Ascending aorta (tissue), 2 donors: Measurements from ENCODE around the gene NDEL1. TPM values are rescaled to one million over a fixed set of nuclear protein-coding genes. Genes with fewer than 3 reads are reported as not detected.

Experiments
- DNase-seq, 2 donors: peaks; one replicate each; pipeline ENCODE4 v3.0.0-alpha.2; 2019; ENCODE audit warnings: low spot score in 2 of 2
- H3K27ac ChIP-seq, 2 donors: fragments of 200-600 bp; sonication (generic); one replicate each; pipeline ENCODE4 v1.5.1; 2016 to 2017; ENCODE audit warnings: mild to moderate bottlenecking in 1 of 2
- H3K27me3 ChIP-seq: fragments of 200-600 bp; sonication (generic); one replicate; pipeline ENCODE4 v1.5.1; 2017
- H3K36me3 ChIP-seq, 2 donors: fragments of 200-600 bp; sonication (generic); one replicate each; pipeline ENCODE4 v1.5.1; 2016
- H3K4me1 ChIP-seq, 2 donors: fragments of 200-600 bp; sonication (generic); one replicate each; pipeline ENCODE4 v1.5.1; 2016 to 2017; ENCODE audit warnings: mild to moderate bottlenecking in 1 of 2
- H3K4me3 ChIP-seq, 2 donors: fragments of 200-600 bp; sonication (generic); one replicate each; pipeline ENCODE4 v1.5.1; 2016 to 2017; ENCODE audit warnings: mild to moderate bottlenecking in 1 of 2
- H3K9me3 ChIP-seq, 2 donors: fragments of 200-600 bp; sonication (generic); one replicate each; pipeline ENCODE4 v1.5.1; 2016
- intact Hi-C: fragments of 100-400 bp; cut with DNase I; formaldehyde crosslinking; loops from one replicate; pipeline ENCODE4 v1.15.1; 2023
- total RNA-seq: library from RNA; depleted of rRNA; stranded (reverse); fragments of >200 nt; gene quantifications from one replicate; pipeline ENCODE4 v1.1.0, GENCODE V29; 2016
- TF ChIP-seq, protein P1 (sequence below), 3 experiments: fragments of 200-600 bp in 2 of 3; fragments of 450-650 bp in 1 of 3; sonication (generic) in 2 of 3; IDR thresholded peaks; one replicate each; pipeline ENCODE4 v1.5.1; 2016 to 2019; ENCODE audit warnings: antibody characterized with exemption in 3 of 3, mild to moderate bottlenecking in 1 of 3, moderate library complexity in 1 of 3

The NDEL1 gene
- total RNA-seq, 1 donor from 2014 or later, result 103 TPM

DNA sequence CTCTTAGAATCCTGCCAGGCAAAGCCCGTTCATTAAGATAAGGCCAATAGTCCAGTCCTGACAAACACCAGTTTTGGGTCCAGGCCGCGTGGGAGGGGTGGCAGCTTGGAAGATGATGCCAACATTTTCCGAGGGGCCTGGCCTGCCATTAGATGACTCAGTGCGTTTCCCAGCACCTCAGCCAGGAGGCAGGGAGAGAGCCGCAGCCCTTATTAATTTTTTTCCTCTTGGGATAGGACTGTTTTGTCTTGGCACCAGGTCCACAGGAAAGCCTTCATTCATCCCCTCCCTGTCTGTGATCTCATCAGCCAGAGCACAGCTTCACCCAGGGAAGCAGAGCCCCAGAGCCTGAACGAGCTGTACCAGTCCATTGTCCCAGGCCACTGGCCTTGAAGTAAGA is 4.7 kb upstream of the NDEL1 start:
- Histone ChIP-seq H3K4me1 (peaks cover 16% of the 10 kb centered on the region in 2 donors), H3K4me3 (peak overlapping the region in 1 of 2 donors; percentile 25), H3K27me3 (no peaks in the 10 kb centered on the region), H3K9me3 (no peaks in the 10 kb centered on the region), H3K27ac (peak overlapping the region; percentile 91 to 93), H3K36me3 (no peaks in the 10 kb centered on the region)
- intact Hi-C loops, result loop anchor here (2.0 kb wide), 2 partner anchors 20 to 48 kb away; partner anchors contain the start of gene RPL26
- peak; percentile 82 to 98 for DNase-seq
- TF ChIP-seq, protein P1, sequence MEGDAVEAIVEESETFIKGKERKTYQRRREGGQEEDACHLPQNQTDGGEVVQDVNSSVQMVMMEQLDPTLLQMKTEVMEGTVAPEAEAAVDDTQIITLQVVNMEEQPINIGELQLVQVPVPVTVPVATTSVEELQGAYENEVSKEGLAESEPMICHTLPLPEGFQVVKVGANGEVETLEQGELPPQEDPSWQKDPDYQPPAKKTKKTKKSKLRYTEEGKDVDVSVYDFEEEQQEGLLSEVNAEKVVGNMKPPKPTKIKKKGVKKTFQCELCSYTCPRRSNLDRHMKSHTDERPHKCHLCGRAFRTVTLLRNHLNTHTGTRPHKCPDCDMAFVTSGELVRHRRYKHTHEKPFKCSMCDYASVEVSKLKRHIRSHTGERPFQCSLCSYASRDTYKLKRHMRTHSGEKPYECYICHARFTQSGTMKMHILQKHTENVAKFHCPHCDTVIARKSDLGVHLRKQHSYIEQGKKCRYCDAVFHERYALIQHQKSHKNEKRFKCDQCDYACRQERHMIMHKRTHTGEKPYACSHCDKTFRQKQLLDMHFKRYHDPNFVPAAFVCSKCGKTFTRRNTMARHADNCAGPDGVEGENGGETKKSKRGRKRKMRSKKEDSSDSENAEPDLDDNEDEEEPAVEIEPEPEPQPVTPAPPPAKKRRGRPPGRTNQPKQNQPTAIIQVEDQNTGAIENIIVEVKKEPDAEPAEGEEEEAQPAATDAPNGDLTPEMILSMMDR (IDR thresholded peaks at IDR 0.05), result no peak

DNA sequence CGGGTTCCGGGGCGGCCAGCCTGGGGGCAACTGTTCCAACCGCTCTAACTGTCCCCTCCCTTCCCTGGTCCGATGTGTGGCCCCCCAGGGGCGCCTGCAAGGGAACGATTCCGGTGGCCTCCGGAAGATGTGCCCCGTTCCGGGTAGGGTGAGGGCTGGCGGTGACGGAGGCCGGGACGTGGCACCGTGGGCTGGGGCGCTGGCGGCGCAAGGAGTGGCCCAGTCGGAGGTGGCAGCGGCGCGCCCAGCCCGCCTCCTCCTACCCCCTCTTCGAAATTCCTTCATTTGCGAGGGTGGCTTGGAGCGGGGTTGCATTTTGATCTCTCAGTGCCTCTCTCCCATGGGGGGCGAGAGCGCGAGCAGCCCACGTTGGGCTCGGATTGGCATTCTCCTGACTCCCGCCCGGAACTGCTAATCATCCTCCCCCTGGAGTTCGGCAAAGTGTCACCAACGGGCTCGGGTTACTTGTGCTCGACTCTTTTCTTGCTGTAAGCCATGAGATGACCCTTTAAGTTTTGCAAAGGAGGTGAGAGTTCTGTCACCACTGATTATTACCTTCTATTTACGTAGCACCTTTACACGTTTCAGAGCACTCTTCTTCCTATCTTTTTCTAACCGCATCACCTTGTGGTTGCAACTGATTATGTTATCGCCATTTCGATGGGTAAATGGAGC is 622 bp downstream of the NDEL1 start:
- peaks cover 16 to 18% of the 10 kb centered on the region in 2 donors for H3K36me3 ChIP-seq
- peaks cover 12 to 36% of the 10 kb centered on the region in 2 donors for H3K4me1 ChIP-seq
- H3K27ac ChIP-seq, result peak overlapping the region; percentile 95 to 100
- TF ChIP-seq, protein P1 (IDR thresholded peaks at IDR 0.05), result no peak
- peak; percentile 27 to 83 for DNase-seq
- peak overlapping the region; percentile 73 to 96 for H3K4me3 ChIP-seq
- H3K9me3 ChIP-seq, result no peaks in the 10 kb centered on the region
- H3K27me3 ChIP-seq, result no peaks in the 10 kb centered on the region
- intact Hi-C loops, result no loop called here

DNA sequence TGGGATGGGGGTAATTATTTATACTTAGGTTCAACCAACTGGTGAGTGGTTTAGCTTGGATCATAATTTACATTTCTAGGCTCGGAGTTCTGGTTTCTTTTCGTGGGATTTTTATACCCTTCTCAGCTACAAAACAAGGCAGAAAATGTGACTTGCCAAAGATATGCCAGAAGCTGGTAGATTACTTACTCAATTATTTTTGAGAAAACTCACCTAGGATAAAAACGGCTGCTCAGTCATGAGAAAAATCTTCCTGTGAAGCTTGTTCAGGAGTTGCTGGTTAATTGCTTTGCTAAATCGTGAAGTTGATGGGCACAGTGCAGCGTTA is 1.1 kb downstream of the NDEL1 start:
- Histone ChIP-seq H3K4me3 (peak overlapping the region; percentile 73 to 96), H3K27me3 (no peaks in the 10 kb centered on the region), H3K36me3 (peaks cover 16 to 18% of the 10 kb centered on the region in 2 donors), H3K27ac (peak overlapping the region; percentile 95 to 100), H3K9me3 (no peaks in the 10 kb centered on the region), H3K4me1 (peaks cover 9 to 31% of the 10 kb centered on the region in 2 donors)
- TF ChIP-seq, protein P1 (IDR thresholded peaks at IDR 0.05), result no peak
- intact Hi-C loops, result no loop called here
- no peak for DNase-seq

DNA sequence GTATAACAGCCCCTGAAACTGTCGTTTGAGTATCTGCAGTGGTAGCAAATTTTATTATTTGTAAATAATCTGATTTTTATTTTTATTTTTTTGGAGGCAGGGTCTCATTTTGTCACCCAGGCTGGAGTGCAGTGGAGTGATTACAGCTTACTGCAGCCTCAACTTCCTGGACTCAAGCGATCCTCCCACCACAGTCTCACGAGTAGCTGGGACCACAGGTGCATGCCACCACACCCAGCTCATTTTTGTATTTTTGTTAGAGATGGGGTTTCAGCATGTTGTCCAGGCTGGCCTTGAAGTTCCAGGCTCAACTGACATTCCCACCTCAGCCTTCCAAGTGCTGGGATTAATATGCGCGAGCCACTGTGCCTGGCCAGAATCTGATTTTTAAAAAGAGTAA is 2.8 kb downstream of the NDEL1 start:
- no peaks in the 10 kb centered on the region for H3K27me3 ChIP-seq
- H3K36me3 ChIP-seq, result peaks cover 16 to 18% of the 10 kb centered on the region in 2 donors
- no peak for DNase-seq
- intact Hi-C loops, result no loop called here
- TF ChIP-seq, protein P1 (IDR thresholded peaks at IDR 0.05), result no peak
- peak overlapping the region in 1 of 2 donors; percentile 73 for H3K4me3 ChIP-seq
- H3K9me3 ChIP-seq, result no peaks in the 10 kb centered on the region
- H3K27ac ChIP-seq, result peak overlapping the region in 1 of 2 donors; percentile 95
- H3K4me1 ChIP-seq, result peaks cover 10 to 22% of the 10 kb centered on the region in 2 donors

DNA sequence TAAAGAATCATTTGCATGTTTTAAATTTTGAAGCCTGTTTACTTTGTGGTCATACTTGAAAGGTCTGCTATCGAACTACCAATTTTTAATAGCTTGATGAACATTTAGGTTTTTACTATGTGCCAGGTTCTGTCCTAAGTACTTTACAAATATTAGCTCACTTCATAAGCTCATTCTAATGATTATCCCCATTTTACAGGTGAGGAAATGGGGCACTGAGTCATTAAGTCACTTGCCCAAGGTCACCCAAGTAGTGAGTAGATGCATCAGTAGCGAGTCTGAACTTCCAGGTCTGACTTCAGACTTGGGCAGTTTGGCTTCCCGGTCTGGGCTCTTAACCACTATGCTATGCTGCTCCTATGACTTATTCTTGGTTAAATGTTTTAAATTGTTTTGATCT is 4.0 kb downstream of the NDEL1 start:
- intact Hi-C loops, result no loop called here
- H3K4me1 ChIP-seq, result peaks cover 10 to 22% of the 10 kb centered on the region in 2 donors
- no peak for DNase-seq

More for the DNA sequence above, 4.0 kb downstream of the NDEL1 start:
- H3K9me3 ChIP-seq, result no peaks in the 10 kb centered on the region
- H3K27me3 ChIP-seq, result no peaks in the 10 kb centered on the region
- H3K27ac ChIP-seq, result no peak overlapping the region
- TF ChIP-seq, protein P1 (IDR thresholded peaks at IDR 0.05), result no peak
- no peak overlapping the region for H3K4me3 ChIP-seq
- peaks cover 23 to 26% of the 10 kb centered on the region in 2 donors for H3K36me3 ChIP-seq
